GM19455 (cell line): ENCODE data around the gene WWOX.
"Not testable (repeated sequence)": the region's sequence is repeated elsewhere in the genome, so short reads cannot be mapped to it uniquely, and the experiment has no call there.

Source experiments
- ATAC-seq: cut with Tn5 transposase; IDR thresholded peaks from one replicate; pipeline ENCODE4 v1.9.1; 2021; ENCODE audit not compliant: unreplicated experiment

Gene WWOX

DNA sequence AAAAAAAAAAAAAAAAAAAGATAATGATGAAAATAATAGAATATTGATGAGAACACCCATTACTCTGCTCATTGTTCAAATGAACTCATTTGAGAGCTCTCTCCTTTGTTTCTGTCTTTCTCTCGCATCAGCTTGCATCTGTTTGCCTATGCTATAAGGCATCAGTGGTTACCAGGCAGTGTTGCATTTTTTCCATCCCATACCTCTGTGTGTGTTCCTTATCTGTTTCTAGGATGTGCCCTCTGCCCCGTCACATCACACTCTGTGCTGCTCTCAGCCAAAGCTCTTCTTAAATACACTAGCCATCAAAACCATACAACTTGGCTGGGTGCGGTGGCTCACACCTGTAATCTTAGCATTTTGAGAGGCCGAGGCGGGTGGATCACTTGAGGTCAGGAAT lies 568.2 kb downstream of the WWOX start:
- no peak for ATAC-seq

- ATAC-seq, result no peak
Observed at GRCh38 chr16:78668393-78668792, 568.9 kb downstream of the WWOX start.

DNA sequence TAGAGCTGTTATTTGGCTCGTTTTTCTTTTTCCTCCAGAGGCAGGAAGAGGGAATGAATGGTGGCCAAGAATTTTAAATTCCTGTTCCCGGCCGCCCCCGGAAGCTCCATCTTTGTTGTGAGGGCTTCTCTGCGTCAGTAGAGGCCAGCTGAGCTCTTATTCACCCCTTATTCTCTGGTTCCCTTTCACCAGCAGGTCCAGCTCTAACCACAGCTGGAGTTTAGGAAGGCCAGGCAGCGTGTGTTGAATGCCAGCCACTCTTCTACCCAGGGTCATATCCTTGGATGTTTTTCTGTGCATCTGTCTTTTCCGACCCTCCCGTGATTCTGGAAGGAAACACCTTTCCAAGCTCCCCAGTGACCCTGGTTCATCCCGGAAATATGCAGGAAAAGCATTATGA lies 570.5 kb downstream of the WWOX start:
- no peak for ATAC-seq

DNA sequence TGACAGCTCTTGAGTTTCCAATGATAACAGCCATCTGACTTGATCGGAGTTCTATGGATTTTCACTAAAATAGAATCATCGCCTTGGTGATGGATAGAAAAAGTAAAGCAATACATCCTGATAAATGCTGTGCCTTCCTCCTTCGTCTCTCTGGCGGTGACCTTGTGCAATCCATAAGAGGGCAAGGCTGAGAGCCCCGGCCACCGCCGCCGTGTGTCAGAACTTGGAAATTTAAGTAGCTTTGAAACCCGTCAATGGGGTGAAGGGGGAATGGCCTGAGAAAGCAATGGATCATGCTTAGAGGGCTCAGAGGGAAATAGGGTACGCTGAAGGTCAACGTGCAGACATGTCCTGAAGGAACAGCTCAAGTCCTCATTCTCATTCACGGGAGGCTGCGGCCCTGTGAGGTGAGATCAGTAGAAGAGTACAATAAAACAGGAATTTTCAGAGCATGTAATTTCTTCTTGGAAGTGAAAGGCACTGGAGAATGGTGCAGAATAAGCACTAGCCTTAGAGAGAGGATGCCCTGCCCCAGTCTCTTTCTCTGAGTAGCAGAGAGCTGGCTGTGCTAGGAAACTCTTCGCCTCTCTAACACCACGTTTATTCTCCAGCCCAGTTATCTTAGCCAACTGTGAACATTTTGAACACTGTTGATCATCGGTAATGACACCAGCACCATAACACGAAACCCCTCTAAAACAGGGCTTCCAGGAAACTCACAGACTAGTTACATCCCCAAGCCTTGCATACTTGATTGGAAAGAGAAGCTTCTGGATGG lies 573.5 kb downstream of the WWOX start:
- no peak for ATAC-seq

- no peak for ATAC-seq
Observed at GRCh38 chr16:78673884-78674283, 574.4 kb downstream of the WWOX start.

DNA sequence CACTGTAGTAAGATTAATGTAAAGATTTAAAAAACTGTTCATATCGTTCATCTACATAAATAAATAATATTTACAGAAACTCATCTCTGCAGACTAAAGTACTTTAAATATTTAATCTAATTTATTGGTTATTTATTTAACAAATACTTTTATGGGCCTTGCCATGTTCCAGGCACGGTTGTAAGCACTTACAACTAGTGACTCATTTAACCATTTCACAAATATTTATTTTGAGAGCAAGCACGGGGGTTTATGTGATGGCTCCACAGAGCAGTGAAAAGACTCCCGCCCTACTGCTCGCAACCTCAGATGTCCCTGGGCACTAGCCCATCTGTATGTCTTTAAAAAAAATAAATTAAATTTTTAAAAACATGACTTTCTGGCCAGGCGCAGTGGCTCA lies 575.9 kb downstream of the WWOX start:
- ATAC-seq, result no peak

- no peak for ATAC-seq
Observed at GRCh38 chr16:78675951-78676792, 576.7 kb downstream of the WWOX start.

DNA sequence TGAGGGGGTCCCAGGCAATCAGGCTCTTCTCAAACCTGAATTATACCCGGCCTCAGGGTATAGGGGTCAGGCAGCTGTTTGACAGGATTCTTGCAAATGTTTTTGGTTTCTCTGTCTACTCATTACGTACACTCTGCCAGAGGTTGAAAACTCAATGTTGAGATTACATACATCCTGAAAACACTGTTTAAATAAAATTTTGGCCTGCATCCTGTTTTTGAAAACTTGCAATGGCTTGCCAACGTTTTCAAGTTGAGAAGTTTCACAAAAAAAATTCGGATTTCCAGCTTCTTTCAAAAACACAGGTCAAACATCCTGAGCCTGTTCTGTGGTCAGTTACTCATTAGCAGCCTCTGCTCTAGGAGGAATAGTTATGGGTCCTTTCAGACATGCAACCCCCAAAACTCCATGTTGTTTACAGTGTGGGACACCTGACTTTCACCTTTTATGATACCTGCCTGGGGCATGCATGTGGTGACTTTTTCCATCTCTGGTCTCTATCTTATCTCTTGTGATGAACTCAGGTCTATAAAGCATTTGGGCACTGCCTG lies 577.8 kb downstream of the WWOX start:
- ATAC-seq, result no peak

DNA sequence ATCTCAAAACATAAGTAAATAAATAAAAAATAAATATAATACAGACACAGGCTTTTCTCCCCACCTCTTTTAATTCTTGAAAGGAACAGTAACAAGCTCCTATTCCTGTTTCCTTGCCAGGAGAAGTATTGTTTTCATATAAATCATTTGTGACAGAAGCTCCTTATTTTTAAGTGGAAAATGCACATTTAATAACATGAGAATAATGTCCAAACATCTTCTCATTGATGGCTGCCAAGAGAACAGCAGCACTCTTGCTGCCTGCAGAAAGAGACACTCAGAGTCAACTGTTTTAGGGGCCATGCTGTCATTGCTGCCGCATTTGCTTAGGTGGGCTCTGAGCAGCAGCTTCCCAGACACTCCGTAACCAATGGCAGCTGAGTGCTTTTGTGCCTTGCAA lies 580.1 kb downstream of the WWOX start:
- ATAC-seq, result no peak

GRCh38 chr16:78681743-78682142 lies 582.3 kb downstream of the WWOX start:
- ATAC-seq, result no peak

DNA sequence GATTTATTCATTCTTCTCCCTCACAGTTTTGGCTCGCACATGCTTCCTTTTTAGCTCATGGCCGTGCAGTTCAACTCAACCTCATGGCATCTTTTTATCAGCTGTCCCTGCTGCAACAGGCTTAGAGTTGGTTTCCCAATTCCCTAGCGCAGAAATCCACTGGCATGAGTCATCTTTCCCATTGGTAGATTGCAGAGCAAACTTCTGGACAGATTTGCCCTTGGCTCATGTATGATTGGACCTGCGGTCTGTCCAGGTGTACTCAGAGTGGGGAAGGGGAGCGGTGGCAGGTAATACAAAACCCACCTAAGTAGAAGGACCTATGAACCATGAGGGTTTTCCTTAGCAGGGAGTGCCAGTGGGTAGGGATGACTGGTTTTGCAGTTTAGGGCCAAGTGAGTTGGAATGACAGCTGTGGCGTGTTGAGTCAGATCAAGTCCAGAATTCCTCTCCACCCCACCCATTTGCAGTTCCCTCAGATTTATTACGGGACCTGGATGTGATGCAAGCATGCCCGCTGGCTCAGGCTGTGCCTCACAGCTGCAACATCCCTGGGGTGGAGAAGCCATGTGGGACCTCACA lies 584.7 kb downstream of the WWOX start:
- ATAC-seq, result no peak

- no peak for ATAC-seq
Observed at GRCh38 chr16:78684655-78685375, 585.4 kb downstream of the WWOX start.

- ATAC-seq, result no peak
Observed at GRCh38 chr16:78686601-78687000, 587.1 kb downstream of the WWOX start.

GRCh38 chr16:78689028-78689427 lies 589.6 kb downstream of the WWOX start:
- ATAC-seq, result no peak

- no peak for ATAC-seq
Observed at GRCh38 chr16:78689536-78689935, 590.1 kb downstream of the WWOX start.

- ATAC-seq, result no peak
Observed at GRCh38 chr16:78690510-78690909, 591.1 kb downstream of the WWOX start.

GRCh38 chr16:78691746-78692145 lies 592.3 kb downstream of the WWOX start:
- ATAC-seq, result not testable (repeated sequence)

DNA sequence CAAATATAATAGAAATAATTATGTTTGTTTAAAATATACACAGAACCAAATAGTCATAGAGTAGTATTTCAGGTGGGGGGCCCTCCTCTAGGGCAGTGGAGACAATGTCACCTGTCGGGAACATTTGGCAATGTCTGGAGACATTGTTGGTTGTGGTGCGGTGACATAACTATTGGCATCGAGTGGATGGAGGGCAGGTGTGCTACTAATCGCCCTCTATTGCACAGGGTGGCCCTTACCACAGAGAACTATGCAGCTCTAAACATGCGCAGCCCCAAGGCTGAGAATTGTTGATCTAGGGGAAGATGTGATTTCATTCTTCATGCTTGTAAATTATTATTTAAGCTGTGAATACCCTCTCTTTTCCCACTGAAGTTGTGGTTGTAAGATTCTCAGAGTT lies 594.0 kb downstream of the WWOX start:
- ATAC-seq, result no peak

GRCh38 chr16:78694414-78694813 lies 595.0 kb downstream of the WWOX start:
- ATAC-seq, result no peak

GRCh38 chr16:78695391-78695790 lies 595.9 kb downstream of the WWOX start:
- ATAC-seq, result no peak

GRCh38 chr16:78696797-78697196 lies 597.3 kb downstream of the WWOX start:
- ATAC-seq, result no peak
